DND-41 (cell line): ENCODE data around the gene PPP1R13B.

Source experiments
- ATAC-seq: fragments of 200-7000 bp; cut with Tn5 transposase; 3 replicates; pipeline ENCODE4 v1.9.1; 2021; ENCODE audit warnings: low read depth; ENCODE audit not compliant: insufficient read depth
- DNase-seq: peaks from one replicate; pipeline ENCODE4 v3.0.0-alpha.2; 2020
- H2AFZ ChIP-seq: 2 replicates; pipeline ENCODE4 v1.6.0; 2012; ENCODE audit warnings: low read depth, low read length
- H3K27ac ChIP-seq: 2 replicates; pipeline ENCODE4 v1.5.1; 2012; ENCODE audit warnings: low read length, inconsistent platforms
- H3K27me3 ChIP-seq: fragments of 200-600 bp; sonication (generic); 2 replicates; pipeline ENCODE4 v1.6.0; 2012; ENCODE audit warnings: low read length, mild to moderate bottlenecking, inconsistent platforms; ENCODE audit not compliant: insufficient read depth, poor library complexity
- H3K36me3 ChIP-seq: 2 replicates; pipeline ENCODE4 v1.5.1; 2012; ENCODE audit warnings: low read length, inconsistent platforms; ENCODE audit not compliant: insufficient read depth
- H3K4me1 ChIP-seq: 2 replicates; pipeline ENCODE4 v1.5.1; 2012; ENCODE audit warnings: mild to moderate bottlenecking, low read length; ENCODE audit not compliant: insufficient read depth
- H3K4me2 ChIP-seq: 2 replicates; pipeline ENCODE4 v1.6.0; 2012; ENCODE audit warnings: mild to moderate bottlenecking, moderate library complexity, low read length, inconsistent platforms; ENCODE audit not compliant: insufficient read depth
- H3K4me3 ChIP-seq, 2 experiments: fragments of 200-600 bp in 1 of 2; shearing (Covaris generic) in 1 of 2; 2 replicates each; pipeline ENCODE4 v1.5.1; 2012 to 2016; ENCODE audit warnings: inconsistent platforms in 2 of 2, low read length in 2 of 2, mild to moderate bottlenecking in 2 of 2, low read depth in 1 of 2, moderate library complexity in 1 of 2
- H3K79me2 ChIP-seq: 2 replicates; pipeline ENCODE4 v1.6.0; 2012; ENCODE audit warnings: low read length, inconsistent platforms; ENCODE audit not compliant: insufficient read depth
- H3K9ac ChIP-seq: 2 replicates; pipeline ENCODE4 v1.6.0; 2012; ENCODE audit warnings: low read depth, mild to moderate bottlenecking, inconsistent platforms, low read length, moderate library complexity
- H3K9me3 ChIP-seq: 2 replicates; pipeline ENCODE4 v1.5.1; 2012; ENCODE audit warnings: low read length, moderate library complexity, mild to moderate bottlenecking, inconsistent platforms; ENCODE audit not compliant: insufficient read depth, severe bottlenecking
- H4K20me1 ChIP-seq: 2 replicates; pipeline ENCODE4 v1.6.0; 2012; ENCODE audit warnings: low read length; ENCODE audit not compliant: insufficient read depth
- EZH2 ChIP-seq: IDR thresholded peaks from 3 replicates; pipeline ENCODE4 v1.6.1; 2012; ENCODE audit warnings: borderline replicate concordance, low read depth, mild to moderate bottlenecking, moderate library complexity, low read length, inconsistent platforms; ENCODE audit not compliant: severe bottlenecking
- TF ChIP-seq, protein P1 (sequence below): IDR thresholded peaks from 2 replicates; pipeline ENCODE4 v1.5.1; 2012; ENCODE audit warnings: borderline replicate concordance, low read length, moderate library complexity, mild to moderate bottlenecking; ENCODE audit not compliant: poor library complexity, severe bottlenecking; ENCODE audit errors: extremely low read depth

The PPP1R13B gene

GRCh38 chr14:103861413-103862392, 14.3 kb upstream of the PPP1R13B start:
- DNase-seq, result no peak
- Histone ChIP-seq H2AFZ (no peak overlapping the region), H3K4me1 (no peaks in the 10 kb centered on the region)

GRCh38 chr14:103859416-103860202, 12.2 kb upstream of the PPP1R13B start:
- ATAC-seq, result no peak
- no peak overlapping the region for H3K4me2 ChIP-seq
- TF ChIP-seq EZH2, result no peak
- TF ChIP-seq, protein P1, sequence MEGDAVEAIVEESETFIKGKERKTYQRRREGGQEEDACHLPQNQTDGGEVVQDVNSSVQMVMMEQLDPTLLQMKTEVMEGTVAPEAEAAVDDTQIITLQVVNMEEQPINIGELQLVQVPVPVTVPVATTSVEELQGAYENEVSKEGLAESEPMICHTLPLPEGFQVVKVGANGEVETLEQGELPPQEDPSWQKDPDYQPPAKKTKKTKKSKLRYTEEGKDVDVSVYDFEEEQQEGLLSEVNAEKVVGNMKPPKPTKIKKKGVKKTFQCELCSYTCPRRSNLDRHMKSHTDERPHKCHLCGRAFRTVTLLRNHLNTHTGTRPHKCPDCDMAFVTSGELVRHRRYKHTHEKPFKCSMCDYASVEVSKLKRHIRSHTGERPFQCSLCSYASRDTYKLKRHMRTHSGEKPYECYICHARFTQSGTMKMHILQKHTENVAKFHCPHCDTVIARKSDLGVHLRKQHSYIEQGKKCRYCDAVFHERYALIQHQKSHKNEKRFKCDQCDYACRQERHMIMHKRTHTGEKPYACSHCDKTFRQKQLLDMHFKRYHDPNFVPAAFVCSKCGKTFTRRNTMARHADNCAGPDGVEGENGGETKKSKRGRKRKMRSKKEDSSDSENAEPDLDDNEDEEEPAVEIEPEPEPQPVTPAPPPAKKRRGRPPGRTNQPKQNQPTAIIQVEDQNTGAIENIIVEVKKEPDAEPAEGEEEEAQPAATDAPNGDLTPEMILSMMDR, result no peak

More at GRCh38 chr14:103861413-103862392, 14.3 kb upstream of the PPP1R13B start:
- Histone ChIP-seq H3K79me2 (no peaks in the 10 kb centered on the region), H3K4me2 (no peak overlapping the region), H3K27ac (no peak overlapping the region), H4K20me1 (no peaks in the 10 kb centered on the region), H3K9me3 (no peaks in the 10 kb centered on the region), H3K4me3 (no peak overlapping the region), H3K27me3 (peaks cover 3% of the 10 kb centered on the region), H3K9ac (no peak overlapping the region), H3K36me3 (no peaks in the 10 kb centered on the region)
- TF ChIP-seq, protein P1, result no peak
- ATAC-seq, result no peak

DNA sequence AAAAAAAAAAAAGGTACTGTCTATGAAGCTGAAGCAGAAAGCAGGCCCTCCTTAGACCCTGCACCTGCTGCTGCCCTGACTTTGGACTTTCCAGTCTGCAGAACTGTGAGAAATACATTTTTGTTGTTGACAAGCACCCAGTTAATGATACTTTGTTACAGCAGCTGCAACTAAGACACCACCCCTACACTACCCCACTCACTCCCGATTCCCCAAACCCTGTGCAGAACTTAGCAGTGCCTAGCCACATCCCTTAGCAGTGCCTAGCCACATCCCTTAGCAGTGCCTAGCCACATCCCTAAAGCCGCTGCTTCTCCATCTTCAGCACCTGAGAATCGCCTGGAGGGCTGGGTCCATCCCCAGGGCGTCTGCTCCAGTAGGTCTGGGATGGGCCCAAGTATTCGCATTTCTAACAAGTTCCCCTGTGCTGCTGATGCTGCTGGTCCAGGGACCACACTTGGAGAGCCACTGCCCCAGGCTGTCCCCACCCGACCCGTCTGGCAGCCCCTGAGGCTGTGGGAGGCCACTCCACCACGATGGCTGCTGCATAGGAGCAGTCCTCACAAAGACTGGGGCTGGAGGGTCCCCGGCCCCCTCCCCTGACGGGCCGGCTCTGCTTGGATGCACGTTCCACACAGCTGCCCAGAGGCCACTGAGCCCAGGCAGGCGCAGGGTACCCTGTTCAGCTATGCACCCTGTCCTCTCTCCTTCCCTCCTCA, 10.8 kb upstream of the PPP1R13B start:
- Histone ChIP-seq H3K27me3 (peaks cover 3% of the 10 kb centered on the region), H3K4me2 (no peak overlapping the region), H3K9ac (no peak overlapping the region), H3K36me3 (no peaks in the 10 kb centered on the region), H3K4me3 (no peak overlapping the region), H4K20me1 (no peaks in the 10 kb centered on the region), H3K4me1 (no peaks in the 10 kb centered on the region), H3K9me3 (no peaks in the 10 kb centered on the region), H2AFZ (no peak overlapping the region), H3K79me2 (no peaks in the 10 kb centered on the region), H3K27ac (no peak overlapping the region)
- DNase-seq, result no peak
- ATAC-seq, result peak; percentile 39; the same call in 1 of the 3 replicates
- TF ChIP-seq, protein P1, result no peak
- TF ChIP-seq EZH2, result no peak

More at GRCh38 chr14:103859416-103860202, 12.2 kb upstream of the PPP1R13B start:
- H3K4me3 ChIP-seq, result no peak overlapping the region
- H2AFZ ChIP-seq, result no peak overlapping the region
- no peaks in the 10 kb centered on the region for H3K9me3 ChIP-seq
- no peak overlapping the region for H3K27ac ChIP-seq
- no peaks in the 10 kb centered on the region for H4K20me1 ChIP-seq
- no peaks in the 10 kb centered on the region for H3K4me1 ChIP-seq
- no peaks in the 10 kb centered on the region for H3K36me3 ChIP-seq
- no peak for DNase-seq
- H3K9ac ChIP-seq, result no peak overlapping the region
- peaks cover 3% of the 10 kb centered on the region for H3K27me3 ChIP-seq
- H3K79me2 ChIP-seq, result no peaks in the 10 kb centered on the region
